C4-2B (cell line): ENCODE results near the gene EOGT.

ENCODE experiments used
- CTCF ChIP-seq: fragments of 450-650 bp; conservative IDR thresholded peaks from 2 replicates; pipeline ENCODE4 v1.5.1; 2017; ENCODE audit warnings: mild to moderate bottlenecking
- ZFX ChIP-seq: fragments of 450-650 bp; IDR thresholded peaks from 2 replicates; pipeline ENCODE4 v1.6.1; 2017

- no peak for TF ChIP-seq CTCF
- no peak for TF ChIP-seq ZFX
These were observed 26.2 kb downstream of the EOGT start for GRCh38 chr3:68987322-68987721.
